Activated CD4-positive, alpha-beta T cell treated with anti-CD3 and anti-CD28 coated beads, Interleukin-2, Interleukin-6, amounts not matched to agents 100 ng/mL and 50 ng/mL, durations not matched to agents 16 hours and 8 hours (primary cell): ENCODE results near the gene LYPD4.

Experiments
- DNase-seq: peaks from one replicate; pipeline ENCODE4 v3.0.0-alpha.2; 2020

The LYPD4 gene

GRCh38 chr19:41872775-41873647, 28.5 kb upstream of the LYPD4 start:
- DNase-seq = peak; percentile 74

GRCh38 chr19:41872384-41872774, 27.9 kb upstream of the LYPD4 start:
- no peak for DNase-seq

- peak; percentile 90 for DNase-seq
These were observed 27.3 kb upstream of the LYPD4 start for GRCh38 chr19:41871573-41872383.

GRCh38 chr19:41870401-41870873, 26.0 kb upstream of the LYPD4 start:
- DNase-seq = no peak

GRCh38 chr19:41869374-41869955, 25.0 kb upstream of the LYPD4 start:
- no peak for DNase-seq

GRCh38 chr19:41868989-41869300, 24.5 kb upstream of the LYPD4 start:
- no peak for DNase-seq

- DNase-seq = no peak
These were observed 23.9 kb upstream of the LYPD4 start for GRCh38 chr19:41868120-41868988.

- DNase-seq = no peak
These were observed 21.8 kb upstream of the LYPD4 start for GRCh38 chr19:41866284-41866683.

GRCh38 chr19:41864374-41864773, 19.9 kb upstream of the LYPD4 start:
- DNase-seq = no peak

GRCh38 chr19:41863209-41863931, 18.9 kb upstream of the LYPD4 start:
- DNase-seq = no peak

GRCh38 chr19:41862445-41862986, 18.0 kb upstream of the LYPD4 start:
- no peak for DNase-seq

GRCh38 chr19:41861846-41862245, 17.4 kb upstream of the LYPD4 start:
- no peak for DNase-seq

GRCh38 chr19:41861116-41861768, 16.8 kb upstream of the LYPD4 start:
- DNase-seq = no peak

- DNase-seq = no peak
These were observed 16.1 kb upstream of the LYPD4 start for GRCh38 chr19:41860419-41861115.

- DNase-seq = peak; percentile 99
These were observed 15.3 kb upstream of the LYPD4 start, which contains the start of gene RPS19 for GRCh38 chr19:41859618-41860418. Gene RPS19 (plus strand): TSS chr19:41860255. CDS start chr19:41860775, 520 bp downstream.

GRCh38 chr19:41859213-41859617, 14.7 kb upstream of the LYPD4 start:
- DNase-seq = no peak

- DNase-seq = no peak
These were observed 9.3 kb upstream of the LYPD4 start for GRCh38 chr19:41853768-41854167.

GRCh38 chr19:41853344-41853743, 8.9 kb upstream of the LYPD4 start:
- no peak for DNase-seq

GRCh38 chr19:41851456-41851855, 7.0 kb upstream of the LYPD4 start:
- no peak for DNase-seq
